A172 (cell line): ENCODE data around the gene GALNT16. TPM values are rescaled to one million over a fixed set of nuclear protein-coding genes. Genes with fewer than 3 reads are reported as not detected.
"Not testable (repeated sequence)": the region's sequence is repeated elsewhere in the genome, so short reads cannot be mapped to it uniquely, and the experiment has no call there.

Experiments used
- DNase-seq: peaks from one replicate; pipeline ENCODE4 v3.0.0-alpha.2; 2015; ENCODE audit warnings: low spot score
- total RNA-seq: library from RNA; depleted of rRNA; stranded (reverse); fragments of >200 nt; shearing (Covaris generic); gene quantifications from 2 replicates; pipeline ENCODE4 v1.2.3, GENCODE V29; 2014

GALNT16 gene
- total RNA-seq, 1 experiment from 2014 or later, result 4.8 TPM

DNA sequence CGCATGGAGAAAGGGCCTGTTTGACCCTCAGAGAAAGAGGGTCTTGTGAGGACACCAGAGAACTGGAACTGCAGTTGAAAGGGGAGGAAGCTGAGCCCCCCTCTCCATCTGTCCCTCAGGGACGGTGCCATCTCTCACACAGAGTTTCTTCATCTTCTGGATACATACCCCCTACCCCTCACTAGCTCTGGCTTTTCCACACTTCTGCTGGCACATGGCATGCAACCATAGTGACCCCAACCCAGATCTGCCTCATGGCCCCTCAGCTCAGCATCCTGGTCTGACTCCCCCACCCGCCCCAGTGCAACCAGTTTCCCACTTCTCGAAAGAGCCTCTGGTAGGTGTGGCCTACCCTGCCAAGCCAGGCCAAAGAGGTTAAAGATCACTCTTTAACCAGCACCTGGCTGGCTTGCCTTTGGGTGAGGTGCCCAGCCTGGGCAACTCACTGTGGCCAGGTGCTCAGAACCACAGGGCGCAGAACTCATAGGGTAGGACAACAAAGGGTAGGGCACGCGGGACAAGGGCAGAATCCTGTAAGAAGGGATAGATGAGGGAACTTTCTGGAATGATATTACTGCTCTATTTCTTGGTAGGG is 25.8 kb downstream of the GALNT16 start:
- DNase-seq, result no peak

DNA sequence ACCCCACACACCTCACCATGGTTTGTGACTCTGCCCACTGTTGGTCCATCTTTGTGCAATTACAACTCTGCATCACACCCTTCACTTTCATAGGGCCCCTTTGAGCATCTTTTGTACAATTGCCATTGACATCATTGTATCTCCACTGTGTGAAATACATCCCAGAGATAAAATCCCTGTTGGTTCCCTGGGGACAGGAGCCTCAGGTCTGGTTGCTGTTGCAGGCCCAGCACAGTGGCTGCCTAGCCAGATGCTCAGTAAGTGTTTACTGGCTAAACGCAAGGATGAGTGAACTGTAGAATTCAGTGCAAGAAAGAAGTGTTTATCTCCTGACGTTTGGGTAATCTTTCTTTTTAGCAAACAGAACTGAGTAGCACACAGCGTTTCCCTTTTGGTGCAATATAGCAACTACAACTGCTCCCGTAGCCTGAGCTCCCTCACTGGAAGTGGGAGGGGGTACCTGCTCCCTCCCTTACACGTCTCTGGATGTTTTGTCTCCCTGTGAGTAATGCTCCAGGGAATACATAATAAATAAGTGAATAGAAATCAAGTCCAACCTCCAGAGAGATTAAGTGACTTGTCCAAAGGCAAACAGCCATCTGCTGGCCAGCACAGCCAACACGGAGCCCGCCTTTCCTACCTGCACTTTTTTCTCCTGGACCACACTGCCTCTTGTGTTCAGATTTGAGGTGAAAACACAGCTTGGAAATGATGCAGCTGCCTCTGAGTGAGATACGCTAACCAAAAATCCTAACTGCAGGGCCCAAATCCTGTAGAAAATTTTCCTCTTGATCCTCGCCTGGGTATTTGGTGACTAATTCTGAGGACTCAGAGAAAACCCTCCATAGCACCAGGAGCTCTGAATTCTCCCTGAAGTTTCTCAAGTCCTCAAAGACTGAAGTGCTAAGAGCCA is 27.4 kb downstream of the GALNT16 start:
- DNase-seq, result no peak

DNA sequence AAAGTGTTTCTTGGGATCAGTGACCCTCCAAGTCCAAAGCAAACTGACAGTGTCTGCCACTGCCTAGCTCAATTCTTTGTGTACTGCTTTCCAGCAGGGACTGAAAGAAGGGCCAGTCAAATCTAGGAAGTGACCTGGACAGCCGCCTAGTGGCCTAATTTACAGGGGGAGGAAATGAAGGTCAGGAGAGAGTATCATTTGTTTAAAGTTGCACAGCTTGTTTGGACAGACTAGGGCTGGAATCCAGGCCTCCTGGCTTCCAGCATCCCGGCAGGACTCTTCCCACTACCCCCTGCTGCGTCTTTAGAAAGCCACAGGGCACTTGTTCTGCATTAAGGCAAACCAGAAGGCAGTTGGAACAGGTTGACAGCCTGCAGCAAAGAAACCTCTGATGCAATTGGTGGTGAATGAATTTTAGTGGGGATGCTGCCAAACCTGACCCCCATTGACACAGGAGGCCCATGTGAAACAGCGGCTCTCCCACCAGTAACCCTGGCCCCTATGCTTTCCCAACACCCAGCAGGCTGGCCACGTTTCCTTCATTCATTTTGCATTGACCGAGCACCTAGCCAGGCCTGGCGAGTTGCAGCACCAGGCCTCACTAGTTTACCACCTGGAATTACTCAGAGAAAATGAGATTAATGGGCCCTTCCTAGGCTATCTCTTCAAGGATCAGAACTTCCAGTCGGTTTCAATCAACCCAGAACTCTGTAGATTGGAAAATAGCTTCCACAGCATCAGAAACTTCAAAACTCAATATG is 28.2 kb downstream of the GALNT16 start:
- peak; percentile 26 for DNase-seq

DNA sequence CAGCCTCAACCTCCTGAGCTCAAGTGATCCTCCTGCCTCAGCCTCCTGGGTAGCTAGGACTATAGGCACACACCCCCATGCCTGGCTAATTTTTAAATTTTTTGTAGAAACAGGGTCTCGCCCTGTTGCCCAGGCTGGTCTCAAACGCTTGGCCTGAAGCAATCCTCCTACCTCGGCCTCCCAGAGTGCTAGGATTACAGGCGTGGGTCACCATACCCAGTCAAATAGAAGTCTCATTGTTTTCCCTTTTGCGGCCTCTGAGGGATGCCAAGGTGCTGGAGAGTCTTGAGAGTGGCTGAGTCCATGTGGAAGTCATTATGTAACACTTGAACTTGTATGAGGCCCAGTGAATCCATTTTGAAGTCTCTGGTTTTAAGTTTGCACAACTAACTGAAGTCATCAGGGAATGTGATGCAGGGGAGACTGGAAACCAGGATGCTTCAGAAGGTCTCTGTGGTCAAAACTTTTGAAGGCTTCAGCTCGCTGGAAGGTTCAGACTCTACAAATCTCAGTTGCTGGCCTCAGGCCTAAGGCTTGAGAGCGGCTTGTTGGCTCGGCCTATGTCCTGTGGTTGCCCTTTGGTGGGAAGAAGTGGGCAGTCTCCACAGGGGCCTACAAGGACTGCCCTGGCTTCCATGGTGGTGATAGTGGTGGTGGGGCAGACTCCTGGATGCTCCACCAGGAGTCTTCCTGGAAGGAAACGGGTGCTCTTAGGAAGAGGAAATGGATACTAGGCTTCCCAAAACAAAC is 29.2 kb downstream of the GALNT16 start:
- DNase-seq, result no peak

DNA sequence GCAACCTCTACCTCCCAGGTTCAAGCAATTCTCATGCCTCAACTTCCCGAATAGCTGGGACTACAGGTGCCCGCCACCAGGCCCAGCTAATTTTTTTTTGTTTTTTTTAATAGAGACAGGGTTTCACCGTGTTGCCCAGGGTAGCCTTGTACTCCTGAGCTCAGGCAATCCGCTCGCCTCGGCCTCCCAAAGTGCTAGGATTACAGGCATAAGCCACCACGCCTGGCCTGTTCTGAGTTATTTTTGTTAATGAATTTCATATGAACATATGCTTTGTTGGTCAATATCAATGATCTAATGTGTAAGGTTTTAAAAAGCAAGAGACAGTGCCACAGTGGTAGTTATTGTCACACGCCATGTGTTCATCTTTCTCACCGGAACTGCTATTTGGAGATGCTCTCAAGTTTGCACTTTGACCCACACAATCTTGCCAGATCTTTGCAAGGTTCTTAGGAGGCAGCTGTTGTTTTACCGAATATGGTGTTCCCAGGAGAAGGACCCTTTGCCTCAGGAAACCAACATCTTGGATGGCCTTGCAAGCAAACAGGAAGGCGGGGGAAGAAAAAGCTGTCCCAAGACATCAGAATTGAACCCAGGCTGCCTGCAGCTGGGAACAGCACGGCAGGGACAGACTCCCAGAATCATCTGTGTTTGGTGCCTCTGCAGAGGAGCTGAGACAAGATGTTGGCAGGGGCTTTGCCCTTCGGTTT is 30.0 kb downstream of the GALNT16 start:
- DNase-seq, result no peak

DNA sequence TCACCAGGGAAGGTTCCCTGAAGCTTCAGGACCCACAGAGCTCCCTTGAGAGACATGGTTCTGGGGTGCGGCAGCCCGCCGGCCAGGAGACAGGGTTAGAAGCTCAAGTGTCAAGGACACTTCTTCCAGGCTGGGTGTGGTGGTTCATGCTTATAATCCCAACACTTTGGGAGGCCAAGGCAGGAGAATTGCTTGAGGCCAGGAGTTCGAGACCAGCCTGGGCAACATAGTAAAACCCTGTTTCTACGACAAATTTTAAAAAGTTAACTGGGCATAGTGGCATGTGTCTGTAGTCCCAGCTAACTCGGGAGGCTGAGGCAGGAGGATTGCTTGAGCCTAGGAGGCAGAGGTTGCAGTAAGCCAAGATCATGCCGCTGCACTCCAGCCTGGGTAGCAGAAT is 30.9 kb downstream of the GALNT16 start:
- DNase-seq, result not testable (repeated sequence)

DNA sequence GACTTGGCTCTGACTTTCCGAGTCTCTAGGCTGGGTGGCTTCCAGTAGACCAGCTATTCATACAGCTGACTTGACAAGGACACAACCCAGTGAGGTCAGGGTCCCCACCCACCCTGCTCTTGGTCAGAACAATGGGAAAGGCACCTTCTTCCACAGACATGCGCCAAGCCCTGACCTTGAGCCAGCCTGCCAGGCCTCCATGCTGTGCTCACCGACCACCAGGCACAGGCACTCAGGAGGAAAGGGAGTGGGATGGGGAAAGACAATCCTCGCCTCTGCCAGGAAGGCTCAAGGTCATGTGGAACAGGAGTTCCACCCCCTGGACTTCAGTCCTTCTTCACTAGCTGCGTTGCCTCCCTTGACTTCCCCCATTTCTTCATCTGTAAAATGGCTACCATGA is 31.4 kb downstream of the GALNT16 start:
- DNase-seq, result no peak

DNA sequence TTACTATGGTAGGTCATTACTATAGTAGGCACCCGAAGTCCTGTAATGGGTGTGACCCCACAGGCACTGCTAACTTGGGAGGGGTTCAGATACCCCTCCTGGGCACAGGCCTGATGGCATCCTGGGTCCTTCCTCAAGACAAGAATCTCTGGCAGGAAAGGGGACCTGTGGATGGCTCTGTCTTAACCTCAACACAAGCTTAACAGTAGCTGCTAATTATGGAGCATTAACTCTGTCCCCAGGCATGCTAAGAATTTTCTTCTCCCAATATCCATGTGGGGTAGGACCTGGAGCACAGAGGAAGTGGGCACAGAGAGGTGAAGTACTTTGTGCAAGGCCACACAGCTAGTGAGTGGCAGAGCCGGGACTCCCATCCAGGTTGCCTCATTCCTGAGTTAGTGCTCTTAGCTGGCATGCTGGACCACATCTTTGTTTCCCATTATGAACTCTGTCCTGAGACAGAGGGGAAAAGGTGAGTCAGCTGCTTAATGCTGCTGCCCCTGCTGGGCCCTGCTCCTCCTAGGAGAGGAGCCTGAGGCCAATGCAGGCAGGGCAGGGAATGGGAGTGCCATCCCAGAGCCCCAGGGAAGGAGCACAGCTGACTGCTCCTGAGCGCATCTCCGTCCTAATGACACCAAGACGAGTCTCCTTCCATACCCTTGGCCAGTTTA is 32.1 kb downstream of the GALNT16 start:
- DNase-seq, result peak; percentile 27

DNA sequence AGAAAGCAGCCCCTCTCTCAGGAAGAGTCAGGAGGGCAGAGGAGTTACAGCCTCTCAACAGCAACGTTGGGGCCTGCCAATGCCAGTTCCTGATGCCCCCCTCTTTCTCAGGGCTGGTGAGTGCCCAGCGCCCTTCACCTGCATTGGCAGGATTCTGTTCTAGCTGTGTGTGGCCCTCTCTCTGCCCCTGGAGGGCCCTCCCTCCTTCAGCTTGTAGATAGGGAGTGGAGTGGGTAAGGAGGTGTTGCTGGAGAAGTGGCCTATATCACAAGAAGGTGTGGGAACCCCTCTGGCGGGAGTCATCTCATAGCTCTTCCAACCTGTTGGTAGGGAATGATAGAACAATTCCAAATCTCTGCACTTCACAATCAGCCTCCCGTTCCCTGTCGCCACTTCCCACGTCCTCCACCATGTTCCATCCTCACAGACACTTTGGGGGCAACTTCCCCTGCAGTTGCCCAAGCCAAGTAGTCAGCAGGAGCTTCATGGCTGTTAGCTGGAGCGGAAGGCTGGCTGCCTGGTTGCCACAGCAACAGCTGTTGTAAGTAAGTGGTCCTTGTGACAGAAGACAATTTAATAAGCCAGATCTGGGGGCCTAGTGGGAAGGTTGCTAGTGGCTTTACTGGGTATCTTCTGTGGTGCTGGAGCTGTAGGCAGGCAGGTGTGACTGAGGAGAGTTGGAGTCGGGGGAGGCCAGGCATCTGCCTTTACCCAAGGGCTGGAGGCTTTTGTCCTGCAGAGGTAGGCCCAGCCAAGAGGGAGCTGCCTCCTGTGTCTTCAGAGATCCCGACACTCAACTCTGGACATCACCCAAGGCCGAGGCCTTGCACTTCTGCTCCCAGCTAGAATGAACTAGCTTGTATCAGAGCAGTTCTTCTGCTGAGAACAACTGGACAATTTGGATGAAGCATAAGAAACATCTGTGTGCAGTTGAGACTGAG is 38.4 kb downstream of the GALNT16 start:
- no peak for DNase-seq

DNA sequence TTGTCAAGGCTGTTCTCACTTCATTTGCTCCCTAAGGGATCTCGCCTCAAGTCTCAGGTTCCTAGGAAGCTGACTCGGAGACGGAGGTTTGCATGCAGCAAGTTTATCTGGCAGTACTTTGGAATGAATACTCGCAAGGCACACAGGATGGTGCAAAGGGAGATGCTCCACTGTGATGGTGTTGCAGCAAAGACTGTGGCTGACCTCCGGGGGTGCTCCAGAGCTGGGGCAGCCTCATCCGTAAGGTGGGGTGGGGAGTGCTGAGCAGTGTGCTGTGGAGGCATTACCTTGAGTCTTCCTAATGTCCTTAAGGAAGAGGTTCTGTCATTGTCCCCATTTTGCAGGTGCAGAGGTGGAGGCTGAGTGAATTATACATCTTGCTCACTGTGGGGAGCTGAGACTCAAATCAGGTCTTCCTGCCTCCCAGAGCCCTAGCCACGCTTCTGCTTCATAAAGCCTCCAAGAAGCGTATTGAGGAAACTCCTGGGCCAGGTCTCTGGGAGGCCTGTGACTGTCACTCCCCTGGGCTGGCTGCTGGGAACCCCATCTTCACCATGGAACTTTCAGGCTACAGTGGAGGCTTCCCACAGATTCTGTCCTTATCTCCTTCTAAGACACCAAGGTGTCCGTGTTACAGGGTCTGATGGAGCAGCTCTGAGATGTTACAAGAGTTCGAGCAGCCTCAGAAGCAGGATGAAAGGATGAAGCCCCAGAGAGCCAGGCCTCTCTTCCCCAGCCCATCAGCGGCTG is 39.5 kb downstream of the GALNT16 start:
- no peak for DNase-seq

DNA sequence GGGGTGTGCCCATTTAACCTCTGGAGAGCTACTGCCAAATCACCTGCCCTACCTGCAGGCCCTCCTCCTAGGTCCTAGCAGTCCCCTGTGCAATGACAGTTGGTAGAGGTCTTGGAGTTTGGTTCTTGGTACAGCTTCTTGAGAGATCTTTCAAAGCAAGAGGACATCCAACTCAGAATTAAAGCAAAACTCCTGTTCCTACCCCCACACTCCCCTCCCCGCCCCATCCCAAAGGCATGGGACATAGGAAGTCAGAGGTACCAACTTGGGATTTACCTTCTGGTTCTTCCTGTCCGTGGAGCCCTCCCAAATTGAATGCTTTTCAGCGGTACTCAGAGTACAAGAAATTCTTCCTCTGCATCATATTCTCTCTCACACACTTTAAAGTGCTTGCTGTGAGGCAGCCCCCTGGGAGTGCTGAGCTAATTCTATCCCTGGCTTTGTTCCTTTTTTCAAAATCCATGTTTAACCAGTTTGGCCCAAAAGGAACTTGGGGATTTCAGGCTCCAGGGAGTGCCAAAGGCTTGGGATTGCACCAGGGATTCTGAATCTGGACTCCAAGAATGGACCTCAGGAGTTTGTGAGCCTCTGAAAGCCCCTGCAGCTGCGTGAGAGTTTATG is 40.8 kb downstream of the GALNT16 start:
- no peak for DNase-seq

DNA sequence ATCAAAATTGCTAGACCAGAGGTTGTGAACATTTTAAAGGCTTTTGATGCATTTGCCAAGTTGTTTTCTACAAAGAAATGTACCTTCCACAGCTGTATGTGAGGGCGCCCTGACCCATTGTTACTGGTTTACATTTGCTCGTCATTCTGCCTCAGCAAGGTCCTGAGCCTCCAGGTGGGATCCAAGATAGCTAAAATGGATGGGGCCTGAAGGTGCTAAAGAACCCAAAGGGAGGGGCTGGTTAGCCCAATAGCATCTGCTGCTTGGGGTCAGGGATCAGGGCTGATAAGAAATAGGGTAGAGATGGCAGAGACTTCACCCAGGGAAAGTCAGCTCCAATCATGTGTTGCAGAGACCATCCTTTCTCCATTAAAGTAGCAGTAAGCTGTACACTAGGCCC is 43.1 kb downstream of the GALNT16 start:
- no peak for DNase-seq

DNA sequence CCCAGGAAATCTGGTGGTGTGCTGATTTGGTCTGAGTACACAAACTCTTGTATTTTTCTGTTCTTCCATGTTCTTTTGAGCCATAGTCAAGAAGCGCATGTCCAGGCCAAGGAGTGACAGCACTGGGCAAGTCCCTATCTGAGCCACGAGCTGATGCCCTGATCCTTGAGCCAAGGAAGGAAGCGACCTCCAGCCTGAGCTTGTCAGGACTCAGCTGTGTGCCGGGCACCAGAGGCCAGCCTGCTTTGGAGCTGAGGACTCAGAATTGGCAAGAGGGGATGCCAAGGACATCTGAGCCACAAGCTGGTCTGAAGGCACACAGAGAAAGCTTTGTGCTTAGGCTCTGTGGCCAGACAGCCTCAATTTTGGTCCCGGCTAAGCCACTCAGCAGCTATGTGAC is 52.6 kb downstream of the GALNT16 start:
- no peak for DNase-seq

DNA sequence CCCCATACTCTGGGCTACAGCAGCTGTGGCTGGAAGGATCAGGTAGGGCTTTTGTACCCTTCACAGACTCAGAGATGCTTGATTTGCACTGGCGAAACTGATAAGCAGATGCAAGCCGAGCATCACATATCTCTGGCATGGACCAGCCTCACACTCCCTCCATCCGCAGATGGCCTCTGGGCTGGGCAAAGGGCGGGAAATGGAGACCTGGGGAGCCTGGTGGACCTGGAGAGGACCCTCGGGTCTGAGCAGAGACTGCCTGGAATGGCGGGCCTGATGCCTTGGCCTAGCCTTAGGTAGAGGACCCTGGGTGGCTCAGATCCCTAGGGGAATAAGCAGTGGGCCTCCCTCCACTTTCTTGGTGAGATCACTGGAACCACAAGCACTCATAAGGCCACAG is 53.2 kb downstream of the GALNT16 start:
- no peak for DNase-seq

DNA sequence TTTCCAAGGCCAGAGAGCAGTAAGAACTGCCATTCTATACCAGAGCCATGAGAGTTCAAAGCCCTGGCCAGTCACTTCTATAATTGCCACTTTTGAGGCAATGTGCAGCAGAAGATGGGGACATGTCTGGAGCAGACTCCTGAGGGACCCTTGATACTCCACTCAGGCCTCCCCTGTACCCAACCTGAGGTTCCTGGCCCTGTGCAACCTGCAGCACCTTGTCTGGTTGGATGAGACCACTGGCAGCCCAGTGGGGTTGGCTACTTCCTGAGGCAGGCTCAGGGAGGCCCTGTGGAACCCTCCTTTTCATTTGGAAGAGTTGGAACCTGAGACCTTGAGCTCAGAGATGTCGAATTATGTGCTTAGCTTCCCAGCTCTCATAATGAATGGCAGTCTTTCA is 54.4 kb downstream of the GALNT16 start:
- DNase-seq, result no peak

DNA sequence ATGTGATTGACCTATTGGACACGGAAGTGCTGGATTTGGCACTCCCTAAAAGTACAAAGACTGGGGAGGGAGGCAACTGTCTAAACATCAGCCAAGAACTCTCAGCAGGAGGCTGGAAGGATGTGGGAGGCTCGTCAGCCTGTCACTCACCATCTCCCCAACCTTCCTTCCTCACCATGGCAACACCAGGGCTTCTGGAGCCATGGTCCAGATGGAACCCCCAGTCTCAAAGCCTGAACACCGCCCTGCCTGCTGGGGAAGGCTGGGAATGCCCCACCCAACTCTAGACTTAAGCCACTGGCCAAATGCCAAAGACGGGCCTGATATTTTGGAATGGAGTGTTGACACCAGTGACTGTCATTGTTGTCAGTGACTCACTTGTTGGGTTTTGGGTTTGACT is 55.3 kb downstream of the GALNT16 start:
- no peak for DNase-seq

DNA sequence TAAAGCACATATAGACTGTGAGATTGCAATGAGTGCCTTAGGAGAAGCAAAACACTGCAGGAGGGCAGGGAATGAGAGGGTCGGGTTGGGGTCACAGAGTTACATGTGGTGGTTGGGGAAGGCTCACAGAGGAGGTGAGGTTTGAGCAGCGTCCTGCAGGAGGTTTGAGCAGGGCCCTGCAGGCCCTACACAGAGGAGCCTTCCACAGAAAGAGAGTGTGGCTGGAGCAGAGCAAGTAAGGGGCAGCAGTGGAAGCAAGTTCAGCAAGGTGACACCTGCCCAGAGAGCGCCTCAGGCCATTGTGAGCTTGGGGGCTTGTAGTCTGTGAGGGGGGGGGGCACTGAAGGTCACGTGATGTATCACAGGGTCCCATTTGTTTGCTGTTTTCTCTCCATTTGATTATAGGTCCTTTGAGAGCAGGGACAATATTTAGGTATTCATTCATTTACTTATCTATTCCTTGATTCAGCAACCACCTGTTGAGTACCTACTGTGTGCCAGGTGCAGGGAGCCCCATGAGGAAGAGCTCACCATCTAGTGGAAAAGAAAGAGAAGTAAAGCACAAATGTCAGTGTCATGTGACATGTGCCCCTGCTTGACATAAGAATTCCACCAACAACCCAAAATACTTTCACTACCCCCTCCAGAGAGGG is 56.6 kb downstream of the GALNT16 start:
- DNase-seq, result no peak
